Left lung (tissue), 10 donors: Measurements from ENCODE around the gene CD274. TPM values are rescaled to one million over a fixed set of nuclear protein-coding genes. Genes with fewer than 3 reads are reported as not detected.
"Not testable (repeated sequence)": the region's sequence is repeated elsewhere in the genome, so short reads cannot be mapped to it uniquely, and the experiment has no call there.

Source experiments
- ATAC-seq: fragments of 200-7000 bp; cut with Tn5 transposase; one replicate; pipeline ENCODE4 v1.9.1; 2020; ENCODE audit warnings: moderate library complexity
- DNase-seq, 4 donors: peaks; one replicate each; pipeline ENCODE4 v3.0.0-alpha.2; 2013 to 2020
- H3K27ac ChIP-seq, 2 donors: fragments of 200-600 bp; sonication (generic) in 1 of 2; one replicate each; pipeline versions ENCODE4 v1.5.0 to v1.8.0; 2020 to 2021
- H3K27me3 ChIP-seq, 2 donors: fragments of 200-600 bp; sonication (generic) in 1 of 2; one replicate each; pipeline versions ENCODE4 v1.5.0 to v1.8.0; 2020 to 2021
- H3K36me3 ChIP-seq, 2 donors: fragments of 200-600 bp; sonication (generic) in 1 of 2; one replicate each; pipeline versions ENCODE4 v1.5.0 to v1.8.0; 2020 to 2021
- H3K4me1 ChIP-seq, 2 donors: fragments of 200-600 bp; one replicate each; pipeline ENCODE4 v1.8.0; 2021
- H3K4me3 ChIP-seq, 2 donors: fragments of 200-600 bp; sonication (generic) in 1 of 2; one replicate each; pipeline versions ENCODE4 v1.5.0 to v1.8.0; 2020 to 2021; ENCODE audit warnings: mild to moderate bottlenecking in 1 of 2
- H3K9me3 ChIP-seq, 2 donors: fragments of 200-600 bp; sonication (generic) in 1 of 2; one replicate each; pipeline versions ENCODE4 v1.5.0 to v1.8.0; 2020 to 2021
- CTCF ChIP-seq, 2 donors: fragments of 200-600 bp; sonication (generic) in 1 of 2; IDR thresholded peaks; one replicate each; pipeline versions ENCODE4 v1.5.0 to v1.8.0; 2021; ENCODE audit warnings: antibody characterized with exemption in 2 of 2
- intact Hi-C, 2 donors: fragments of 100-400 bp; cut with DNase I; formaldehyde crosslinking; loops; one replicate each; pipeline versions ENCODE4 v1.11.2 to v1.14.2; 2022
- polyA plus RNA-seq, 6 donors: library from polyadenylated mRNA; unstranded; fragments of 120-200 nt; gene quantifications; one replicate each; pipeline ENCODE4 v1.2.1, GENCODE V29; 2013; ENCODE audit not compliant: insufficient read length in 6 of 6
- total RNA-seq, 2 donors: library from RNA; stranded (reverse); fragmentation: NEBNext Ultra II Directional; extraction: Animal tissue kit (Norgen Biotek cat#: 25700); gene quantifications; one replicate each; pipeline ENCODE4 v1.2.1, GENCODE V29; 2021
- donor health status: DM: no; HTN: yes; CAD: no.
- donor health status: DM: no; HTN: no; CAD: no.

CD274 gene
- total and polyA plus RNA-seq, 8 donors, result 0.24 to 21.1 (median 1.2) TPM

DNA sequence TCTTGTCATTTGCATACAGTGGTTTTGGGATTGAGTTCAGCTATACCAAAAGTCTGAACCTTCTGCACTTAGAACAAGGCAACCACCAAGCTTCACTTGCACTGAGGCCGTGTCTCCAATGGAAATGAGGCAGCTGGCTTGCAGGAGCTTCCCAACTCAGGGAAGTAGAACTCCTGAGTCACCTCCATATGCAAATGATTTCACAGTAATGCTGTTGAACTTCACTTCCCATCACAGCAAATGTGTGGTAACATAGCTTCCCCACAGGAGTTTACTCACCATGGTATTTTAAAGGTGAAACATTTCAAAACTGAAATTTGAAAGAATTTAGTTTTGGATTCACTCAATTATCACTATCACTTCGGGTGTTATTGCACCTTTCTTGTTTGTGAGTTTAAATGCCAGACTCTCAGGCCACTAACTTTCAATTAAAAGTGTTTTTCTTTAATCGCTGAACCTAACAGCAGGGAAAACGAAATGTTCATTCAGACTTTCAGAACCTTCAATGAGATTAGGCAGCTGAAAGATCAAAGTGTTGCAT, 9.0 kb downstream of the CD274 start:
- Histone ChIP-seq H3K9me3 (no peaks in the 10 kb centered on the region), H3K4me3 (no peak overlapping the region), H3K27me3 (no peaks in the 10 kb centered on the region), H3K27ac (peak overlapping the region in 1 of 2 donors; percentile 89), H3K36me3 (peaks cover 0 to 51% of the 10 kb centered on the region in 2 donors), H3K4me1 (peaks cover 0 to 74% of the 10 kb centered on the region in 2 donors)
- ATAC-seq, result peak; percentile 11
- DNase-seq, result peak in 1 of 4 donors; percentile 28
- no peak for TF ChIP-seq CTCF (IDR thresholded peaks at IDR 0.05)
- intact Hi-C loops, result no loop called here

DNA sequence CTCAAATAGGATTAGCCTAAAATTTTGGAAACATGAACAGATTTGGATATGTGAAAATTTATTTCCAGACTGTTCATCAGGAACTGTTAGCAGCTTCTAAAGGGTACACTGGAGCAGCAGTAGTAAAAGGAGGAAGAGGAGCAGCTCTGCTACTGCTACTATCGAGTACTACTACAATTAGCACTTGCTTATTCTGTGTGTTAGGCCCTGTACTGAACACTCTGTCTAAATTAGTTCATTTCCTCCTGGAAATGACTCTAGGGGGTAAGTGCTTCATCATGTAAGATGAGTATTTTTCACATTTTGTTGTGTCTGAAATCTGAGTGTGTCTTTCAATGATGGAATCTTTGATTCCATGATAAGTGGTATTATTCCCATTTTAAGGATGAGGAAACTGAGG, 9.8 kb downstream of the CD274 start:
- DNase-seq (no peak), ATAC-seq (no peak)
- no peaks in the 10 kb centered on the region for H3K27me3 ChIP-seq
- H3K36me3 ChIP-seq, result peaks cover 0 to 59% of the 10 kb centered on the region in 2 donors
- no peaks in the 10 kb centered on the region for H3K9me3 ChIP-seq
- intact Hi-C loops, result no loop called here
- TF ChIP-seq CTCF (IDR thresholded peaks at IDR 0.05), result no peak
- H3K4me1 ChIP-seq, result peaks cover 0 to 75% of the 10 kb centered on the region in 2 donors
- no peak overlapping the region for H3K4me3 ChIP-seq
- peak overlapping the region in 1 of 2 donors; percentile 89 for H3K27ac ChIP-seq

DNA sequence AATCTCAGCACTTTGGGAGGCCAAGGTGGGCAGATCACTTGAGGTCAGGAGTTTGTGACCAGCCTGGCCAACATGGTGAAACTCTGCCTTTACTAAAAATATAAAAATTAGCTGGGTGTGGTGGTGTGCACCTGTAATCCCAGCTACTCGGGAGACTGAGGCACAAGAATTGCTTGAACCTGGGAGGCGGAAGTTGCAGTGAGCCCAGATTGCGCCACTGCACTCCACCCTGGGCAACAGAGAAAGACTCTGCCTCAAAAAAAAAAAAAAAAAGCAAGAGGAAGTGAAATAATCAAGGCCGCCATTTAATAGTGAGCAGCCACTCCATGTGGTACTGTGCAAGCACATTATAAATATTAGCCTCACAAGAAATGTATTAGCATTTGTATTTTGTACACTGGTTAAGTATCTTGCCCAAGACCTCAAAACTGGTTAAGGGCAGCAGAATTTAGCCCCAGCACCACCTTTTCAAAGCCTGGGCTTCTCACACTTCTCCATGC, 14.5 kb downstream of the CD274 start:
- Histone ChIP-seq H3K27ac (peak overlapping the region in 1 of 2 donors; percentile 71), H3K4me1 (peaks cover 0 to 44% of the 10 kb centered on the region in 2 donors), H3K36me3 (peaks cover 0 to 77% of the 10 kb centered on the region in 2 donors)
- intact Hi-C loops, ATAC-seq, H3K9me3 ChIP-seq, H3K4me3 ChIP-seq, H3K27me3 ChIP-seq: not testable (repeated sequence)
- DNase-seq, result peak in 1 of 4 donors; percentile 75

DNA sequence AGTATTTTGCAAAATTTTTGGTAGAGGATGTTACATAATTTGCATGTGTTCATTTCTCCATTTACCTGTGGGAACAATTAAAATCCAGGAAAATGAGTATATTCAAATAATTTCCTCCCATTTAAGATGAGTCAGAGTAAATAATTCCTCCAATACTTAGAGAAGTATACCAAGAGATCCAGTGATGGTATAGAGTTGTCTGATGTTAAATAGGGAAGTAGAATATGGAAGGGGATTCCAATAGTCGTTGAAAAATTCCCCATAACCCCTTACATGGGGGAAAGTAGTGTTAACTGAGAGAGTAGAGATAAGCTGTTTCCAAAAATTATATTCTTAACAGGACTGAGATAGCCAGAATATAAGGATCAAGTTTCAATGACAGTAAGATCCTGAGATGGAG, 15.7 kb downstream of the CD274 start:
- Histone ChIP-seq H3K27me3 (no peaks in the 10 kb centered on the region), H3K36me3 (peaks cover 0 to 87% of the 10 kb centered on the region in 2 donors), H3K4me3 (no peak overlapping the region), H3K27ac (peak overlapping the region in 1 of 2 donors; percentile 71), H3K4me1 (peaks cover 0 to 33% of the 10 kb centered on the region in 2 donors), H3K9me3 (no peaks in the 10 kb centered on the region)
- ATAC-seq (no peak), DNase-seq (no peak)
- intact Hi-C loops, result no loop called here
- TF ChIP-seq CTCF (IDR thresholded peaks at IDR 0.05), result no peak

DNA sequence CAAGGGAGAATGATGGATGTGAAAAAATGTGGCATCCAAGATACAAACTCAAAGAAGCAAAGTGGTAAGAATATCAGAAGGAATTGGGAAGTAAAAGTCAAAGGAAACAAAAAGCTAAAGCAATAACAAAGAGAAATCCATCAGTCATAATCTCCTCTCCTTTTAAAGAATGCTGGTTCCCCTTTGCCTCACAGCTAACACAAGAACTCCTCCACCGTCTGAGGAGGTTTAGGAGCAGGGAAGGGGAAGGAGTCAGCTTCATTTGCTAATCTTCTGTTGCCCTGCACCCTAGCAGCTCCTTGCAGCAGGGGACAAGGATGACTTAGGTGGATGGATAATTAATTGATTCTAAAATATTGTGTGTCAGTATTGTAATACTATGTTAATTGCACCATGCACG, 16.4 kb downstream of the CD274 start:
- Histone ChIP-seq H3K27me3 (no peaks in the 10 kb centered on the region), H3K27ac (peak overlapping the region in 1 of 2 donors; percentile 71), H3K4me3 (no peak overlapping the region), H3K4me1 (peaks cover 0 to 28% of the 10 kb centered on the region in 2 donors), H3K36me3 (peaks cover 0 to 87% of the 10 kb centered on the region in 2 donors), H3K9me3 (no peaks in the 10 kb centered on the region)
- DNase-seq (no peak), ATAC-seq (peak; percentile 25)
- no peak for TF ChIP-seq CTCF (IDR thresholded peaks at IDR 0.05)
- intact Hi-C loops, result no loop called here

GRCh38 chr9:5468850-5469249, 18.5 kb downstream of the CD274 start:
- H3K9me3 ChIP-seq, result no peaks in the 10 kb centered on the region
- no peak for ATAC-seq
- no peak for DNase-seq
- H3K36me3 ChIP-seq, result peaks cover 0 to 71% of the 10 kb centered on the region in 2 donors
- H3K4me3 ChIP-seq, result no peak overlapping the region
- H3K4me1 ChIP-seq, result peaks cover 0 to 28% of the 10 kb centered on the region in 2 donors
- no peaks in the 10 kb centered on the region for H3K27me3 ChIP-seq
- H3K27ac ChIP-seq, result no peak overlapping the region
- intact Hi-C loops, result no loop called here
- no peak for TF ChIP-seq CTCF (IDR thresholded peaks at IDR 0.05)
